K562 (cell line): ENCODE data around the gene NCF2. TPM values are rescaled to one million over a fixed set of nuclear protein-coding genes. Genes with fewer than 3 reads are reported as not detected.

Experiments used
- ARID3B ChIP-seq: fragments of 250-450 bp; sonication (Bioruptor Pico); IDR thresholded peaks from 2 replicates; pipeline ENCODE4 v1.4.0; 2020; ENCODE audit warnings: borderline replicate concordance
- CBX5 ChIP-seq: IDR thresholded peaks from 2 replicates; pipeline ENCODE4 v1.6.1; 2014; ENCODE audit warnings: low read depth, borderline replicate concordance
- CGGBP1 ChIP-seq: fragments of 250-450 bp; sonication (Bioruptor Pico); IDR thresholded peaks from 2 replicates; pipeline ENCODE4 v1.9.0; 2021; ENCODE audit warnings: mild to moderate bottlenecking
- EWSR1 ChIP-seq: fragments of 450-650 bp; IDR thresholded peaks from 2 replicates; pipeline ENCODE4 v1.6.1; 2018; ENCODE audit warnings: borderline replicate concordance, mild to moderate bottlenecking, low read depth, moderate library complexity; ENCODE audit not compliant: partially characterized antibody
- FOXM1 ChIP-seq, 2 experiments: fragments of 450-650 bp in 1 of 2; sonication (generic) in 1 of 2; formaldehyde crosslinking in 1 of 2; IDR thresholded peaks; 2 replicates each; pipeline versions ENCODE4 v1.6.1 to v1.9.0; 2017 to 2022; ENCODE audit warnings: low read depth in 2 of 2, mild to moderate bottlenecking in 2 of 2, missing genetic modification reagents in 1 of 2, moderate library complexity in 1 of 2
- IRF2 ChIP-seq: sonication (generic); formaldehyde crosslinking; IDR thresholded peaks from 2 replicates; pipeline ENCODE4 v1.8.1; 2022; ENCODE audit warnings: mild to moderate bottlenecking, missing genetic modification reagents
- IRF9 ChIP-seq: fragments of 450-650 bp; IDR thresholded peaks from 2 replicates; pipeline ENCODE4 v1.6.1; 2016; ENCODE audit warnings: missing biosample characterization, missing genetic modification characterization
- MLX ChIP-seq, 2 experiments: fragments of 450-650 bp in 1 of 2; sonication (generic) in 1 of 2; formaldehyde crosslinking; conservative IDR thresholded peaks; 2 replicates each; pipeline versions ENCODE4 v1.4.0 to v1.8.1; 2020 to 2022; ENCODE audit warnings: mild to moderate bottlenecking in 1 of 2, missing genetic modification reagents in 1 of 2
- NCOA1 ChIP-seq: fragments of 450-650 bp; IDR thresholded peaks from 2 replicates; pipeline ENCODE4 v1.6.1; 2016; ENCODE audit warnings: low read depth
- NFYB ChIP-seq: IDR thresholded peaks from 2 replicates; pipeline ENCODE4 v1.6.1; 2011; ENCODE audit warnings: mild to moderate bottlenecking, moderate library complexity; ENCODE audit not compliant: insufficient read length; ENCODE audit errors: extremely low read depth
- PBX2 ChIP-seq, 2 experiments: IDR thresholded peaks in 1 of 2; conservative IDR thresholded peaks in 1 of 2; 2 replicates each; pipeline ENCODE4 v1.6.1; 2016; ENCODE audit warnings: low read depth in 2 of 2, mild to moderate bottlenecking in 1 of 2, missing compliant biosample characterization in 1 of 2, missing genetic modification characterization in 1 of 2, moderate library complexity in 1 of 2
- ZNF263 ChIP-seq: sonication (generic); formaldehyde crosslinking; IDR thresholded peaks from 2 replicates; pipeline ENCODE4 v1.8.0; 2022; ENCODE audit warnings: mild to moderate bottlenecking, missing genetic modification reagents, borderline replicate concordance
- ZNF444 ChIP-seq: fragments of 250-450 bp; sonication (Bioruptor Pico); IDR thresholded peaks from 2 replicates; pipeline ENCODE4 v1.4.0; 2020; ENCODE audit warnings: mild to moderate bottlenecking, moderate library complexity
- ZNF518B ChIP-seq: fragments of 250-450 bp; sonication (Bioruptor Pico); IDR thresholded peaks from 2 replicates; pipeline ENCODE4 v1.5.0; 2021; ENCODE audit warnings: mild to moderate bottlenecking, moderate library complexity
- ZSCAN29 ChIP-seq: fragments of 450-650 bp; IDR thresholded peaks from 2 replicates; pipeline ENCODE4 v1.6.1; 2017
- polyA plus RNA-seq, 8 experiments: library from polyadenylated mRNA; depleted of rRNA in 4 of 8; stranded (reverse) in 5 of 8; unstranded in 3 of 8; fragments of >200 nt; fragmentation: Nextera tagmentation in 2 of 8; fragmentation: Illumina TruSeq in 1 of 8; extraction: Ambion mirVana in 2 of 8; extraction: Trizol in 1 of 8; gene quantifications; 2 replicates each; pipeline versions ENCODE4 v1.2.1 to v1.2.3, GENCODE V29; 2011 to 2014; ENCODE audit warnings: inconsistent platforms in 1 of 8, missing spikeins in 1 of 8
- total RNA-seq, 7 experiments: library from RNA; depleted of rRNA in 6 of 7; stranded (reverse); fragments of >200 nt in 6 of 7; fragmentation: Illumina TruSeq in 2 of 7; extraction: Trizol in 2 of 7; gene quantifications; 2 replicates each; pipeline versions ENCODE4 v1.2.1 to v1.2.3, GENCODE V29; 2011 to 2021; ENCODE audit warnings: low replicate concordance in 1 of 7

The NCF2 gene
- total and polyA plus RNA-seq, 9 of the 15 experiments (the other 6 are each of a cell fraction or from before 2014, with no cell fraction given): 0.07 to 0.54 (median 0.16) TPM; not detected in 3

- no peak for TF ChIP-seq CGGBP1 (CRISPR knock-in tag)
- TF ChIP-seq ZSCAN29: no peak
- TF ChIP-seq MLX (CRISPR knock-in tag; conservative IDR thresholded peaks at IDR 0.05): no peak
- no peak for TF ChIP-seq CBX5
- no peak for TF ChIP-seq ZNF444
- no peak for TF ChIP-seq FOXM1 (IDR thresholded peaks at IDR 0.05; ENCODE audit: low read depth)
- no peak for TF ChIP-seq FOXM1 (CRISPR knock-in tag; IDR thresholded peaks at IDR 0.05; ENCODE audit: low read depth)
- no peak for TF ChIP-seq EWSR1
- TF ChIP-seq NCOA1: no peak
- no peak for TF ChIP-seq NFYB
- TF ChIP-seq PBX2 (CRISPR knock-in tag; IDR thresholded peaks at IDR 0.05; ENCODE audit: low read depth): no peak
- TF ChIP-seq PBX2 (tag; conservative IDR thresholded peaks at IDR 0.05; ENCODE audit: low read depth): no peak
- TF ChIP-seq ZNF518B (CRISPR knock-in tag): no peak
- TF ChIP-seq ZNF263 (CRISPR knock-in tag): peak; percentile 51; the same call in 1 of the 2 replicates
- no peak for TF ChIP-seq IRF2 (CRISPR knock-in tag)
- no peak for TF ChIP-seq ARID3B (CRISPR knock-in tag)
- TF ChIP-seq IRF9 (tag): no peak
These were observed 22.7 kb downstream of the NCF2 start (continued) for GRCh38 chr1:183567584-183567983.
